Erythroblast (primary cell): ENCODE results near the gene CYP4A22.
A peak's percentile ranks its signal among the peaks of the same experiment; 100 is the strongest.
"Not testable (repeated sequence)": the region's sequence is repeated elsewhere in the genome, so short reads cannot be mapped to it uniquely, and the experiment has no call there.

ENCODE experiments used
- DNase-seq, 2 experiments: peaks; one replicate each; lab custom pipeline; 2025; lab: John Stamatoyannopoulos, UW
- GATA1 ChIP-seq: IDR thresholded peaks from 2 replicates; pipeline ENCODE4 v1.6.1; 2011; ENCODE audit warnings: low read depth, mild to moderate bottlenecking, control low read depth, low read length, moderate library complexity
- POLR2A ChIP-seq: IDR thresholded peaks from 2 replicates; pipeline ENCODE4 v1.6.1; 2011; ENCODE audit warnings: mild to moderate bottlenecking, low read length

CYP4A22 gene, protein sequence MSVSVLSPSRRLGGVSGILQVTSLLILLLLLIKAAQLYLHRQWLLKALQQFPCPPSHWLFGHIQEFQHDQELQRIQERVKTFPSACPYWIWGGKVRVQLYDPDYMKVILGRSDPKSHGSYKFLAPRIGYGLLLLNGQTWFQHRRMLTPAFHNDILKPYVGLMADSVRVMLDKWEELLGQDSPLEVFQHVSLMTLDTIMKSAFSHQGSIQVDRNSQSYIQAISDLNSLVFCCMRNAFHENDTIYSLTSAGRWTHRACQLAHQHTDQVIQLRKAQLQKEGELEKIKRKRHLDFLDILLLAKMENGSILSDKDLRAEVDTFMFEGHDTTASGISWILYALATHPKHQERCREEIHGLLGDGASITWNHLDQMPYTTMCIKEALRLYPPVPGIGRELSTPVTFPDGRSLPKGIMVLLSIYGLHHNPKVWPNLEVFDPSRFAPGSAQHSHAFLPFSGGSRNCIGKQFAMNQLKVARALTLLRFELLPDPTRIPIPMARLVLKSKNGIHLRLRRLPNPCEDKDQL

GRCh38 chr1:47137198-47137597, at the start of gene CYP4A22:
CYP4A22 (plus strand) TSS chr1:47137441; CDS start chr1:47137486, 45 bp downstream.
- DNase-seq = no peak
- TF ChIP-seq GATA1 (no peak), POLR2A (no peak)

DNA sequence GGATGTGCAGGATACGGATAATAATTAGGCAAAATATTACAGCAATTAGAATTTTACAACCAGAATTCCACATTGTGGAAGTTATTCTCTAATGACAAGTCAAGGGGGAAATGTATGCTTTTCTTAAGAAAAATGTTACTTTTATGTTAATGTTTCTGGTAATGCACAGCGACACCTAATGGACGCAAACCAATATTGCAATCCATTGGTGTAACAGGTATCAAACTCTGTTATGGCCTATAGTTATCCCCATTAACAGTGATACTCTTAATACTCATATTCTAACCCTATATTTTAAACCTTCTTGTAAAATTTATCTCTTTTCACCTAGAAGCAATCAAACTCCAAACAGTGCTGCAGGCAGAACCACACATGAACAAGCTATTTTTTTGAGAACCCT, 47.9 kb upstream of the CYP4A22 start:
- peak; percentile 24 to 64 for DNase-seq

- DNase-seq = not testable (repeated sequence)
These were observed 45.8 kb upstream of the CYP4A22 start for GRCh38 chr1:47091476-47091875.

DNA sequence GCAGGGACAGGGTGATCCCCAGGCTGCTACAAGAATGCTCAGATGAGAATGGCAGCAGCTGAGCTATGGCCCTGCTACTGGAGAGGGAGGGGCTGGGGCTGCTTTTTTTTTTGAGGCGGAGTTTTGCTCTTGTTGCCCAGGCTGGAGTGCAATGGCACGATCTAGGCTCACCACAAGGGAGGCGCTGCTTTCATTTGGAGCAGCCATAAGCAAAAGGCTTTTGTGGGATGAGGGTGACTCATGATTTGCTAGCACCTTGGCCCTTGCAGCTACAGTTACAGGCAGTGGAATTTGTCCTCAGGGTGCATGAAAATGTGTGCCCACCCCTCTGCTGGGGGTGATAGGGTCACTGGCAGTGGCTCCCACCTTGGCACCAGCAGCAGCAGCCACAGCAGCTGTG, 32.4 kb upstream of the CYP4A22 start:
- DNase-seq = no peak
- TF ChIP-seq POLR2A = no peak
- TF ChIP-seq GATA1 = no peak

GRCh38 chr1:47106792-47107191, 30.4 kb upstream of the CYP4A22 start:
- TF ChIP-seq GATA1 (no peak), POLR2A (no peak)
- DNase-seq = no peak

- DNase-seq = not testable (repeated sequence)
These were observed 29.2 kb upstream of the CYP4A22 start for GRCh38 chr1:47107851-47108574.

- DNase-seq = not testable (repeated sequence)
These were observed 27.8 kb upstream of the CYP4A22 start for GRCh38 chr1:47109482-47109881.

GRCh38 chr1:47113178-47113577, 24.1 kb upstream of the CYP4A22 start:
- DNase-seq = no peak
- TF ChIP-seq GATA1 (no peak), POLR2A (no peak)

- not testable (repeated sequence) for DNase-seq
These were observed 16.2 kb upstream of the CYP4A22 start for GRCh38 chr1:47121039-47121438.

DNA sequence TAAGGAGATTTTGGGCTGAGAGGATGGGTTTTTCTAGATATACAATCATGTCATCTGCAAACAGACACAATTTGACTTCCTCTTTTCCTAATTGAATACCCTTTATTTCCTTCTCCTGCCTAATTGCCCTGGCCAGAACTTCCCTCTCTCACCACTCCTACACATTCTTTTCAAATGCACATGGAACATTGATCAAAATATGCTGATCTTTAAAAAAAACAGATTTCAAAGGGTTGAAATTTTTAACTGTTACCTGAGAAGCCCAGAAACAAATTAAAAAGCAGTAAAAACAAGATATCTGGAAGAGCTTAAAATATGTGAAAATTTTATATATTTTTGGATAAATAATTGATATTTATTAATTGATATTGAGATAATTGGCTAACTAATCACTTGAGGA, 12.4 kb upstream of the CYP4A22 start:
- DNase-seq = not testable (repeated sequence)

DNA sequence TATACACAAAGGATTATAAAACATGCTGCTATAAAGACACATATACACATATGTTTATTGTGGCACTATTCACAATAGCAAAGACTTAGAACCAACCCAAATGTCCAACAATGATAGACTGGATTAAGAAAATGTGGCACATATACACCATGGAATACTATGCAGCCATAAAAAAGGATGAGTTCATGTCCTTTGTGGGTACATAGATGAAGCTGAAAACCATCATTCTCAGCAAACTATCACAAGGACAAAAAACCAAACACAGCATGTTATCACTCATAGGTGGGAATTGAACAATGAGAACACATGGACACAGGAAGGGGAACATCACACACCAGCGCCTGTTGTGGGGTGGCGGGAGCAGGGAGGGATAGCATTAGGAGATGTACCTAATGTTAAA, 10.2 kb upstream of the CYP4A22 start:
- not testable (repeated sequence) for DNase-seq

DNA sequence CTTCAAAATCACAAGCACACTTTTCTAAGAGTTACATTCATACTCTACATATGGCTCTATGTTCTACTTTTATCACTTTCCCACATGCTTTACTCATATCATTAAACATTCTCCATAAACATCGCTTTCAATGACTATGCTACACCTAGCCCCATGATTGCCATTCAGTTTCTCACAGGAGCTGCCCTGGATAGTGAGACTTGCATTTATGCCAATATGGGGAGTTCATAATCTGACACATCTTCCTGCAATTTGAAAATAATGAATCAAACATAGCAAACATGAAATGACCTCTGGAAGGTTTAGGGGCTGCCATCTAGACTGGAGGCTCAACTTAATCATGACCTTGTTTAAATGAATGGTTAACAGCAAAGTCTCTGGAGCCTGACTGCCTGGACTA, 9.0 kb upstream of the CYP4A22 start:
- DNase-seq = no peak
- TF ChIP-seq POLR2A = no peak
- TF ChIP-seq GATA1 = no peak

DNA sequence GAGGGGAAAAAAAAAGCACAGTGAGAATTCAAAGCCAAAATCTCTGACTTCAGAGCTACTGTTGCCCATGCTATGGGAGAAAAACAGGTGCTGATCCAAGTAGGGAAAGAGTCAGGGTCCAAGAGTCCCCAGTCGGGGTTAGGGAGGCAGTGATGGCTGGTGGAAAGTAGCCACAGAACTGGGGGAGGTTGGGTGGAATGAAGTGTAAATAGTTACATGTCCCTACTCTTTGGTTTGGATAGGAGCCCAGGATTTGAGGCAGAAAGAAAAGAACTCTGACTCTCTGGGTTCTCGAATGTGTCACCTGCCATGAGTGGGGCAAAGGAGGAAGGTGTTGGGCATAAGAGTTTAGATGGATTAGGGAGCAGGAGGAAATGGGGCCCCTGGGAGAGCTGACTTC, 8.4 kb upstream of the CYP4A22 start:
- DNase-seq = not testable (repeated sequence)

DNA sequence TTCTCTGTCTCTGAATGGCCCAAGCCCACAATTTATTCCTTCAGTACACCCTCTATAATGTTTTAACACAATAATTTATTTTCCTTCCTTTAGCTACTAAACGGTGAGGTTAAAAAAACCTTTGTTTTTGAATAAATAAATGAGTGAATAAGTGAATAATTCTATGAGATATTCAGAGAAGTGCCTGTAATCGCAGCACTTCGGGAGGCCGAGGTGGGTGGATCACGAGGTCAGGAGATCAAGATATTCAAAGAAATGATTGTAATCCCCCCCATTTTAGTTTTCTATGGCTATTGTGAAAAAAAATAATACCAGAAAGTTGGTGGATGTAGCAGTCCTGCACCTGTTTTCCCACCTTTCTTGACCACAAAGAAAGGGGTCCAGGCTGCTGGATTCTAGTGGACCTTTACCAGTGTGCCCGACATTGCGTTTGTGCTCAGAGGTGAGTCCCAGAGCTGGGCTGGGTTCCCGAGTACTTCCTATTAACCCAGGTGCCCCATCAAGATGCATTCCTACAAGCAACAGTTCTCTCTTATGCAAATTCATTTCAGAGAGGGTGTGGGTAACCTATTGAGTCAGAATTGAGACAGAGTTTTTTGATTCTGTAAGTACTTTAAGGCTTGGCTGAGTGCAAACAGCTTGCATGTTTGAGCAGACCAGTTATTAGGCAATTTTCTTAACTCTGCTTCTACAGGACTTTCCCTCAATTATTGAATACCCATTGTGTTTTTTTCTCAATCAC, 7.6 kb upstream of the CYP4A22 start:
- DNase-seq = not testable (repeated sequence)

DNA sequence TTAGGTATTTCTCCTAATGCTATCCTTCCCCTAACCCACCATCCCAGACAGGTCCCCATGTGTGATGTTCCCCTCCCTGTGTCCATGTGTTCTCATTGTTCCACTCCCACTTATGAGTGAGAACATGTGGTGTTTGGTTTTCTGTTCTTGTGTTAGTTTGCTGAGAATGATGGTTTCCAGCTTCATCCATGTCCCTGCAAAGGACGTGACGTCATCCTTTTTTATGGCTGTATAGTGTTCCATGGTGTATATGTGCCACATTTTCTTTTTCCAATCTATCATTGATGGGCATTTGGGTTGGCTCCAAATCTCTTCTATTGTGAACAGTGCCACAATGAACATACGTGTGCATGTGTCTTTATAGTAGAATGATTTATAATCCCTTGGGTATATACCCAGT, 4.6 kb upstream of the CYP4A22 start:
- not testable (repeated sequence) for DNase-seq
